Cardiac muscle cell (in vitro differentiated cells and primary cell): ENCODE results near the gene GRM1. TPM values are rescaled to one million over a fixed set of nuclear protein-coding genes. Genes with fewer than 3 reads are reported as not detected.

Source experiments
- DNase-seq, 2 donors: peaks; one replicate each; pipeline versions ENCODE4 v3.0.0 to v3.0.0-alpha.2; 2010 to 2017; ENCODE audit warnings: low read depth in 1 of 2, low spot score in 1 of 2
- H3K27ac ChIP-seq: fragments of 200-600 bp; sonication (generic); 2 replicates; pipeline ENCODE4 v1.5.1; 2016
- H3K27me3 ChIP-seq: fragments of 200-600 bp; sonication (generic); 2 replicates; pipeline ENCODE4 v1.6.0; 2016; ENCODE audit warnings: control low read depth
- H3K36me3 ChIP-seq: fragments of 200-600 bp; sonication (generic); 2 replicates; pipeline ENCODE4 v1.5.1; 2016; ENCODE audit warnings: control low read depth
- H3K4me1 ChIP-seq: fragments of 200-600 bp; sonication (generic); 2 replicates; pipeline ENCODE4 v1.8.1; 2017; ENCODE audit warnings: low read depth, mild to moderate bottlenecking, mixed run types
- H3K4me3 ChIP-seq: fragments of 200-600 bp; sonication (generic); 2 replicates; pipeline ENCODE4 v1.5.1; 2016; ENCODE audit warnings: mild to moderate bottlenecking
- H3K9me3 ChIP-seq: fragments of 200-600 bp; sonication (generic); 2 replicates; pipeline ENCODE4 v1.5.1; 2017; ENCODE audit warnings: low read depth, mild to moderate bottlenecking, control low read depth
- polyA plus RNA-seq: library from polyadenylated mRNA; unstranded; fragments of >200 nt; fragmentation: Nextera tagmentation; extraction: Ambion mirVana; gene quantifications from 2 replicates; pipeline ENCODE4 v1.2.1, GENCODE V29; 2016
- total RNA-seq: library from RNA; depleted of rRNA; stranded (reverse); fragments of >200 nt; gene quantifications from 2 replicates; pipeline ENCODE4 v1.2.3, GENCODE V29; 2016
- TF ChIP-seq, protein P1 (sequence below): IDR thresholded peaks from 2 replicates; pipeline ENCODE4 v1.5.1; 2012; ENCODE audit warnings: low read depth, mild to moderate bottlenecking, low read length

GRM1 gene
- total and polyA plus RNA-seq, 2 experiments from 2014 or later: 0.54 TPM; not detected in 1

DNA sequence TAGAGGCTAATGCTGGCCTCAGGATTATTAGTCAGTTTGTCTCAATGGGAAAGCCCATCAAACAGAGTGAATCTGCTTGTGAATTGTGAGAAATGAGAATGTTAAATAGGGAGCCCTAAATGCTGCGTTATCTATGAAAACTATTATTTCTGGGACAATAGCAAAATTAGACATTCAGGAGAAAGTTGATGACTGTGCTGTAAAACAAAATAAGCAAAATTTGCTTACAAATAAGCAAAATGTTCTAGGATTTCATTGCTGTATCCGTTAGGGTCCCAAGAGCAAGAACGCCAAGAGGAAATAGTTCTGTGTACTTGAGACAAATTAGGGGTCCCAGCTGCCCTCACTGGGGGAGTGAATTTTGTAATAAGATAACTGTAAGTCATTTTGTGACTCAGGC lies 455.5 kb downstream of the GRM1 start:
- no peak for DNase-seq
- no peak overlapping the region for H3K4me3 ChIP-seq
- no peak overlapping the region for H3K27ac ChIP-seq
- no peaks in the 10 kb centered on the region for H3K27me3 ChIP-seq
- H3K4me1 ChIP-seq: no peaks in the 10 kb centered on the region
- H3K36me3 ChIP-seq: no peaks in the 10 kb centered on the region
- H3K9me3 ChIP-seq: no peaks in the 10 kb centered on the region
- TF ChIP-seq, protein P1, sequence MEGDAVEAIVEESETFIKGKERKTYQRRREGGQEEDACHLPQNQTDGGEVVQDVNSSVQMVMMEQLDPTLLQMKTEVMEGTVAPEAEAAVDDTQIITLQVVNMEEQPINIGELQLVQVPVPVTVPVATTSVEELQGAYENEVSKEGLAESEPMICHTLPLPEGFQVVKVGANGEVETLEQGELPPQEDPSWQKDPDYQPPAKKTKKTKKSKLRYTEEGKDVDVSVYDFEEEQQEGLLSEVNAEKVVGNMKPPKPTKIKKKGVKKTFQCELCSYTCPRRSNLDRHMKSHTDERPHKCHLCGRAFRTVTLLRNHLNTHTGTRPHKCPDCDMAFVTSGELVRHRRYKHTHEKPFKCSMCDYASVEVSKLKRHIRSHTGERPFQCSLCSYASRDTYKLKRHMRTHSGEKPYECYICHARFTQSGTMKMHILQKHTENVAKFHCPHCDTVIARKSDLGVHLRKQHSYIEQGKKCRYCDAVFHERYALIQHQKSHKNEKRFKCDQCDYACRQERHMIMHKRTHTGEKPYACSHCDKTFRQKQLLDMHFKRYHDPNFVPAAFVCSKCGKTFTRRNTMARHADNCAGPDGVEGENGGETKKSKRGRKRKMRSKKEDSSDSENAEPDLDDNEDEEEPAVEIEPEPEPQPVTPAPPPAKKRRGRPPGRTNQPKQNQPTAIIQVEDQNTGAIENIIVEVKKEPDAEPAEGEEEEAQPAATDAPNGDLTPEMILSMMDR: no peak

Other genes with a start within 250 kb of the GRM1 start
- gene FBXO30, start 214.3 kb upstream of the GRM1 start, total RNA-seq: 5.9 and 9.0 TPM in 2 replicates
- gene FBXO30, start 214.3 kb upstream of the GRM1 start, polyA plus RNA-seq: 6.1 and 12.3 TPM in 2 replicates
- 15.3 and 32.6 TPM in 2 replicates for gene SHPRH, start 64.7 kb upstream of the GRM1 start, total RNA-seq
- gene SHPRH, start 64.7 kb upstream of the GRM1 start, polyA plus RNA-seq: 18.8 and 26.5 TPM in 2 replicates